ENCODE results near the gene MLH3.

- TF ChIP-seq POLR2A (IDR thresholded peaks at IDR 0.05; ENCODE audit: low read depth, low read length) (no peak), CTCF (IDR thresholded peaks at IDR 0.05 in 2 of 3, conservative IDR thresholded peaks at IDR 0.05 in 1 of 3; ENCODE audit: control insufficient read depth in 2 of 3, extremely low read depth in 1 of 3, insufficient read depth in 1 of 3, low read depth in 3 of 3, low read length in 3 of 3) (no peak), PRDM15 (CRISPR knock-in tag; IDR thresholded peaks at IDR 0.05) (no peak), JUND (IDR thresholded peaks at IDR 0.05; ENCODE audit: low read depth, low read length) (no peak), RAD51 (IDR thresholded peaks at IDR 0.05) (no peak), FOXM1 (IDR thresholded peaks at IDR 0.05; ENCODE audit: low read depth, low read length) (no peak), WRNIP1 (IDR thresholded peaks at IDR 0.05; ENCODE audit: borderline replicate concordance, low read depth, low read length) (no peak), MYC (IDR thresholded peaks at IDR 0.05; ENCODE audit: insufficient read depth, insufficient read length, insufficient replicate concordance, low read length, severe bottlenecking) (no peak), YY1 (IDR thresholded peaks at IDR 0.05; ENCODE audit: low read depth, low read length) (no peak), FOXK2 (IDR thresholded peaks at IDR 0.05) (no peak), REST (IDR thresholded peaks at IDR 0.05; ENCODE audit: low read depth, low read length) (no peak), KLF5 (IDR thresholded peaks at IDR 0.05; ENCODE audit: partially characterized antibody) (no peak)
Observed at GRCh38 chr14:75095690-75096089, 44.4 kb upstream of the MLH3 start.
